ENCODE data around the gene CCDC50.

The CCDC50 gene

DNA sequence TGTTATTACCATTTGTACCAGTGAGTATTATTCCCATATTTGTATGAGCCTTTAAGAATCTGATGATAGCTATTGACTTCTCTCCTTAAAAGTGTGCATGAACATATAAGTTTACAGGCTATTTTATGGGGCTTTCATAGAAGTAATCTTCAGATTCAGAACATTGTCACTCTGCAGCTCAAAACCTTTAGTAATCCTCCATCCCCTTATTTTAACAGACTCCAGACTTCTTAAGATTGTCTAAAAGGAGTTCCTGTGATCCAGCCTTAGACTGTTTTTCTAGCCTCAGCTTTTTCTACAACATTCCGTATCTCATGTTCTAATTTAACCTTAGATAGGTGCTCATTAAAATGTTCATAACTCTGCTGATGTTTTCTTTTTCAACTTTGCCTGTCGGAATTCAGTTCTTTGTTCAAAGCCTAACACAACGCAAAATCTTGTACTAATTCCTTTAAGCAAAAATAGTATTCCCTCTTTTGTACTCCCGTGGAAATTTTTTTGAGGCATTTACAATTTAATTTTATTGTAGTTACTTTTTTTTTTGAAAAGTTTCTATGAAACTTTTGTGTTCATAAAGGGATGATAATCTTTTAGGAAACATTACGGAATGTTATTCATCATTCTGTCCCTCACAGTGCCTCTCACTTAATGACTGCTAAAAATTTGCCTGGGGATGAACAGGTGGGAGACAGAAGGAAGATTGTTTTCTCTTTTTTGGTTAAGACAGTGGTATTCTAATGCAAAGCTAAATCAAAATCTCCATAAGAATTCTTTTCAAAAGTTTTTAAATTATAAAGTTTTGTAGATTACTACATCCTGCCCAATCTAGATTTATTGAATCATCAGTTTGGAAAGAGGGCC is 39.8 kb downstream of the CCDC50 start:
- no peak overlapping the region for H3K4me3 ChIP-seq (ENCODE audit: low read depth in 1 of 2, low read length in 2 of 2)
- H3K4me2 ChIP-seq (ENCODE audit: insufficient read depth, low read length), result no peak overlapping the region
- no peaks in the 10 kb centered on the region for H3K36me3 ChIP-seq (ENCODE audit: insufficient read depth, low read length)
- TF ChIP-seq EZH2 (IDR thresholded peaks at IDR 0.05; ENCODE audit: borderline replicate concordance, low read depth, low read length, severe bottlenecking), result no peak
- TF ChIP-seq, protein P1, sequence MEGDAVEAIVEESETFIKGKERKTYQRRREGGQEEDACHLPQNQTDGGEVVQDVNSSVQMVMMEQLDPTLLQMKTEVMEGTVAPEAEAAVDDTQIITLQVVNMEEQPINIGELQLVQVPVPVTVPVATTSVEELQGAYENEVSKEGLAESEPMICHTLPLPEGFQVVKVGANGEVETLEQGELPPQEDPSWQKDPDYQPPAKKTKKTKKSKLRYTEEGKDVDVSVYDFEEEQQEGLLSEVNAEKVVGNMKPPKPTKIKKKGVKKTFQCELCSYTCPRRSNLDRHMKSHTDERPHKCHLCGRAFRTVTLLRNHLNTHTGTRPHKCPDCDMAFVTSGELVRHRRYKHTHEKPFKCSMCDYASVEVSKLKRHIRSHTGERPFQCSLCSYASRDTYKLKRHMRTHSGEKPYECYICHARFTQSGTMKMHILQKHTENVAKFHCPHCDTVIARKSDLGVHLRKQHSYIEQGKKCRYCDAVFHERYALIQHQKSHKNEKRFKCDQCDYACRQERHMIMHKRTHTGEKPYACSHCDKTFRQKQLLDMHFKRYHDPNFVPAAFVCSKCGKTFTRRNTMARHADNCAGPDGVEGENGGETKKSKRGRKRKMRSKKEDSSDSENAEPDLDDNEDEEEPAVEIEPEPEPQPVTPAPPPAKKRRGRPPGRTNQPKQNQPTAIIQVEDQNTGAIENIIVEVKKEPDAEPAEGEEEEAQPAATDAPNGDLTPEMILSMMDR (IDR thresholded peaks at IDR 0.05; ENCODE audit: borderline replicate concordance, extremely low read depth, low read length, poor library complexity, severe bottlenecking), result no peak
- no peaks in the 10 kb centered on the region for H4K20me1 ChIP-seq (ENCODE audit: insufficient read depth, low read length)
- no peak overlapping the region for H3K9ac ChIP-seq (ENCODE audit: low read depth, low read length)
- DNase-seq, result no peak
- no peaks in the 10 kb centered on the region for H3K4me1 ChIP-seq (ENCODE audit: insufficient read depth, low read length)
- no peaks in the 10 kb centered on the region for H3K9me3 ChIP-seq (ENCODE audit: insufficient read depth, low read length, severe bottlenecking)
- H3K79me2 ChIP-seq (ENCODE audit: insufficient read depth, low read length), result no peaks in the 10 kb centered on the region
- H3K27me3 ChIP-seq (ENCODE audit: insufficient read depth, low read length, poor library complexity), result no peaks in the 10 kb centered on the region
- no peak for ATAC-seq (ENCODE audit: insufficient read depth, low read depth)
- H3K27ac ChIP-seq (ENCODE audit: low read length), result no peak overlapping the region
- no peak overlapping the region for H2AFZ ChIP-seq (ENCODE audit: low read depth, low read length)

DNA sequence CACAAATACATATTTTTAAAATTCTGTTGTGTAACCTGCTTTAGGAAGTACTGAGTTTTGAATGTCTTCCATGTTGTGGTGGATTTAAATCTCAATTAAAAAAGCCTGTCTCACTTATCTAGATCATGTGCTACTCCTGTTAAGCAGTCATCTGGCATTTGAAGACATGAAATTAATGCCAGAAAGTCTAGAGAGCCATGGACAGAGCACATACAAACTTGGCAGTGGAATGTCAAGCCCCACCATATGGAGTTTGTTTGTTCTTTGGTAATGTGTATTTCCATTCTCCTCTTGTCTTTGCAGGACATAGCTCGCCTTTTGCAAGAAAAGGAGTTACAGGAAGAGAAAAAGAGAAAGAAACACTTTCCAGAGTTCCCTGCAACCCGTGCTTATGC is 40.4 kb downstream of the CCDC50 start:
- no peak overlapping the region for H3K4me2 ChIP-seq (ENCODE audit: insufficient read depth, low read length)
- no peaks in the 10 kb centered on the region for H3K9me3 ChIP-seq (ENCODE audit: insufficient read depth, low read length, severe bottlenecking)
- no peak overlapping the region for H2AFZ ChIP-seq (ENCODE audit: low read depth, low read length)
- ATAC-seq (ENCODE audit: insufficient read depth, low read depth), result no peak
- no peaks in the 10 kb centered on the region for H4K20me1 ChIP-seq (ENCODE audit: insufficient read depth, low read length)
- H3K36me3 ChIP-seq (ENCODE audit: insufficient read depth, low read length), result no peaks in the 10 kb centered on the region
- no peaks in the 10 kb centered on the region for H3K27me3 ChIP-seq (ENCODE audit: insufficient read depth, low read length, poor library complexity)
- no peak overlapping the region for H3K4me3 ChIP-seq (ENCODE audit: low read depth in 1 of 2, low read length in 2 of 2)
- DNase-seq, result no peak
- H3K4me1 ChIP-seq (ENCODE audit: insufficient read depth, low read length), result no peaks in the 10 kb centered on the region
- H3K9ac ChIP-seq (ENCODE audit: low read depth, low read length), result no peak overlapping the region
- H3K79me2 ChIP-seq (ENCODE audit: insufficient read depth, low read length), result no peaks in the 10 kb centered on the region
- no peak overlapping the region for H3K27ac ChIP-seq (ENCODE audit: low read length)
- TF ChIP-seq, protein P1 (IDR thresholded peaks at IDR 0.05; ENCODE audit: borderline replicate concordance, extremely low read depth, low read length, poor library complexity, severe bottlenecking), result no peak
- TF ChIP-seq EZH2 (IDR thresholded peaks at IDR 0.05; ENCODE audit: borderline replicate concordance, low read depth, low read length, severe bottlenecking), result no peak

DNA sequence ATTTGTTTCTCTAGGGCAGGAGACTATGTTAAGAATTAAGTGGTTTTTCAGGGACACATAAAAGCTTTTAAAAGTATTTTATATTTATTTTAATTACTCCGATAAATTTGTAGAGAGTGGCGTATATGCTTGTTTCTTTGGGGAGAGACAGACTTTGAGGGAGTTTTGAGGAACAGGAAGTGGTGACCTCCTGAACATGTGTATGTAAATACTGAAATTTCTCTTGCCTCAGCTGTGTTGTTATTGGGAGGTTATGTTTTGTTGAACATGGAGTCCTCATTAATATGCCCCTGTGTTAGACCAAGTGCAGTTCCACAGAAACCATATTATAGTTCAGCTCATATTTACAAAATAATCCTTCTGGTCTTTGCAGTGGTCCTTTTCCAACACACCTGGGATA is 42.9 kb downstream of the CCDC50 start:
- no peak for TF ChIP-seq EZH2 (IDR thresholded peaks at IDR 0.05; ENCODE audit: borderline replicate concordance, low read depth, low read length, severe bottlenecking)
- TF ChIP-seq, protein P1 (IDR thresholded peaks at IDR 0.05; ENCODE audit: borderline replicate concordance, extremely low read depth, low read length, poor library complexity, severe bottlenecking), result no peak
- H3K9ac ChIP-seq (ENCODE audit: low read depth, low read length), result no peak overlapping the region
- H3K79me2 ChIP-seq (ENCODE audit: insufficient read depth, low read length), result no peaks in the 10 kb centered on the region
- no peak overlapping the region for H3K4me2 ChIP-seq (ENCODE audit: insufficient read depth, low read length)
- no peak overlapping the region for H2AFZ ChIP-seq (ENCODE audit: low read depth, low read length)
- no peaks in the 10 kb centered on the region for H3K27me3 ChIP-seq (ENCODE audit: insufficient read depth, low read length, poor library complexity)
- no peaks in the 10 kb centered on the region for H3K4me1 ChIP-seq (ENCODE audit: insufficient read depth, low read length)
- no peaks in the 10 kb centered on the region for H3K36me3 ChIP-seq (ENCODE audit: insufficient read depth, low read length)
- no peak overlapping the region for H3K4me3 ChIP-seq (ENCODE audit: low read depth in 1 of 2, low read length in 2 of 2)
- no peaks in the 10 kb centered on the region for H3K9me3 ChIP-seq (ENCODE audit: insufficient read depth, low read length, severe bottlenecking)
- H3K27ac ChIP-seq (ENCODE audit: low read length), result no peak overlapping the region
- DNase-seq (no peak), ATAC-seq (ENCODE audit: insufficient read depth, low read depth) (no peak)
- H4K20me1 ChIP-seq (ENCODE audit: insufficient read depth, low read length), result no peaks in the 10 kb centered on the region
